ENCODE data around the gene HCRTR1.
A peak's percentile ranks its signal among the peaks of the same experiment; 100 is the strongest.

The HCRTR1 gene

GRCh38 chr1:31587720-31588423 is 29.6 kb upstream of the HCRTR1 start:
- Histone ChIP-seq H3K9me3 (replicated peaks in 1 of 2; ENCODE audit: control insufficient read depth in 2 of 2, insufficient read depth in 1 of 2, low read depth in 1 of 2, low read length in 2 of 2) (no peaks in the 10 kb centered on the region), H2BK15ac (ENCODE audit: low read length) (peak overlapping the region; percentile 25), H3K36me3 (replicated peaks in 1 of 2; ENCODE audit: control insufficient read depth in 2 of 2, insufficient read depth in 2 of 2, low read length in 2 of 2) (no peaks in the 10 kb centered on the region), H2BK120ac (ENCODE audit: low read depth, low read length) (no peak overlapping the region), H3K23ac (ENCODE audit: low read depth, low read length, poor library complexity) (peak overlapping the region; percentile 25), H2AK5ac (ENCODE audit: low read depth, low read length) (peak overlapping the region; percentile 38), H4K8ac (ENCODE audit: low read depth, low read length) (no peak overlapping the region), H3K14ac (ENCODE audit: low read length) (no peak overlapping the region), H3K4ac (ENCODE audit: low read length) (no peak overlapping the region), H3K27ac (replicated peaks; ENCODE audit: low read length) (no peak overlapping the region), H2AFZ (ENCODE audit: low read length) (no peak overlapping the region), H3K18ac (ENCODE audit: low read length) (peak overlapping the region; percentile 44), H3K9ac (ENCODE audit: low read depth, low read length, poor library complexity) (no peak overlapping the region), H3K79me1 (ENCODE audit: low read depth, low read length) (no peaks in the 10 kb centered on the region), H3K4me1 (ENCODE audit: control insufficient read depth in 2 of 2, insufficient read depth in 1 of 2, low read depth in 1 of 2, low read length in 2 of 2) (no peaks in the 10 kb centered on the region), H2BK12ac (ENCODE audit: low read length) (no peak overlapping the region), H2BK5ac (ENCODE audit: low read length) (no peak overlapping the region), H4K91ac (ENCODE audit: low read depth, low read length, poor library complexity) (no peak overlapping the region), H3K27me3 (ENCODE audit: control insufficient read depth in 3 of 3, insufficient read depth in 3 of 3, low read depth in 1 of 3, low read length in 3 of 3) (peaks cover 0 to 74% (median 19%) of the 10 kb centered on the region in 3 experiments), H3K4me2 (ENCODE audit: insufficient read depth, low read length, poor library complexity, severe bottlenecking) (no peak overlapping the region), H3K4me3 (ENCODE audit: low read length in 2 of 2) (no peak overlapping the region)
- peak; percentile 46 for DNase-seq (ENCODE audit: low spot score)
- WGBS, 2 donors (ENCODE audit: extremely low coverage in 2 of 2, insufficient read length in 2 of 2, insufficient replicate concordance in 1 of 2), result no CpG with 5 or more reads among the region's 14 CpGs

- Histone ChIP-seq H3K4ac (ENCODE audit: low read length) (no peak overlapping the region), H3K4me1 (ENCODE audit: control insufficient read depth in 2 of 2, insufficient read depth in 1 of 2, low read depth in 1 of 2, low read length in 2 of 2) (no peaks in the 10 kb centered on the region), H3K23ac (ENCODE audit: low read depth, low read length, poor library complexity) (no peak overlapping the region), H2AFZ (ENCODE audit: low read length) (no peak overlapping the region), H3K9ac (ENCODE audit: low read depth, low read length, poor library complexity) (no peak overlapping the region), H3K14ac (ENCODE audit: low read length) (no peak overlapping the region), H2BK12ac (ENCODE audit: low read length) (no peak overlapping the region), H3K4me2 (ENCODE audit: insufficient read depth, low read length, poor library complexity, severe bottlenecking) (peak overlapping the region; percentile 31), H4K8ac (ENCODE audit: low read depth, low read length) (no peak overlapping the region), H2BK120ac (ENCODE audit: low read depth, low read length) (no peak overlapping the region), H3K79me1 (ENCODE audit: low read depth, low read length) (no peaks in the 10 kb centered on the region), H3K9me3 (replicated peaks in 1 of 2; ENCODE audit: control insufficient read depth in 2 of 2, insufficient read depth in 1 of 2, low read depth in 1 of 2, low read length in 2 of 2) (no peaks in the 10 kb centered on the region), H2BK15ac (ENCODE audit: low read length) (peak overlapping the region; percentile 25), H3K27me3 (ENCODE audit: control insufficient read depth in 3 of 3, insufficient read depth in 3 of 3, low read depth in 1 of 3, low read length in 3 of 3) (peaks cover 0 to 73% (median 17%) of the 10 kb centered on the region in 3 experiments), H3K18ac (ENCODE audit: low read length) (peak overlapping the region; percentile 44), H2AK5ac (ENCODE audit: low read depth, low read length) (peak overlapping the region; percentile 38), H3K27ac (replicated peaks; ENCODE audit: low read length) (no peak overlapping the region), H3K36me3 (replicated peaks in 1 of 2; ENCODE audit: control insufficient read depth in 2 of 2, insufficient read depth in 2 of 2, low read length in 2 of 2) (no peaks in the 10 kb centered on the region), H3K4me3 (ENCODE audit: low read length in 2 of 2) (no peak overlapping the region), H2BK5ac (ENCODE audit: low read length) (no peak overlapping the region), H4K91ac (ENCODE audit: low read depth, low read length, poor library complexity) (no peak overlapping the region)
- no peak for DNase-seq (ENCODE audit: low spot score)
- WGBS, 2 donors (ENCODE audit: extremely low coverage in 2 of 2, insufficient read length in 2 of 2, insufficient replicate concordance in 1 of 2), result no CpG with 5 or more reads among the region's 62 CpGs
Observed at GRCh38 chr1:31588751-31589515, 28.6 kb upstream of the HCRTR1 start.

GRCh38 chr1:31591425-31592093 is 25.9 kb upstream of the HCRTR1 start:
- Histone ChIP-seq H3K79me1 (ENCODE audit: low read depth, low read length) (no peaks in the 10 kb centered on the region), H2BK120ac (ENCODE audit: low read depth, low read length) (no peak overlapping the region), H3K36me3 (replicated peaks in 1 of 2; ENCODE audit: control insufficient read depth in 2 of 2, insufficient read depth in 2 of 2, low read length in 2 of 2) (no peaks in the 10 kb centered on the region), H3K27ac (replicated peaks; ENCODE audit: low read length) (no peak overlapping the region), H3K9me3 (replicated peaks in 1 of 2; ENCODE audit: control insufficient read depth in 2 of 2, insufficient read depth in 1 of 2, low read depth in 1 of 2, low read length in 2 of 2) (no peaks in the 10 kb centered on the region), H3K14ac (ENCODE audit: low read length) (no peak overlapping the region), H4K91ac (ENCODE audit: low read depth, low read length, poor library complexity) (no peak overlapping the region), H2BK15ac (ENCODE audit: low read length) (no peak overlapping the region), H4K8ac (ENCODE audit: low read depth, low read length) (no peak overlapping the region), H2BK12ac (ENCODE audit: low read length) (no peak overlapping the region), H3K23ac (ENCODE audit: low read depth, low read length, poor library complexity) (no peak overlapping the region), H2AK5ac (ENCODE audit: low read depth, low read length) (no peak overlapping the region), H3K9ac (ENCODE audit: low read depth, low read length, poor library complexity) (no peak overlapping the region), H3K4me1 (ENCODE audit: control insufficient read depth in 2 of 2, insufficient read depth in 1 of 2, low read depth in 1 of 2, low read length in 2 of 2) (no peaks in the 10 kb centered on the region), H2BK5ac (ENCODE audit: low read length) (no peak overlapping the region), H3K4ac (ENCODE audit: low read length) (no peak overlapping the region), H3K4me2 (ENCODE audit: insufficient read depth, low read length, poor library complexity, severe bottlenecking) (no peak overlapping the region), H2AFZ (ENCODE audit: low read length) (no peak overlapping the region), H3K18ac (ENCODE audit: low read length) (no peak overlapping the region), H3K27me3 (ENCODE audit: control insufficient read depth in 3 of 3, insufficient read depth in 3 of 3, low read depth in 1 of 3, low read length in 3 of 3) (peaks cover 0 to 61% (median 17%) of the 10 kb centered on the region in 3 experiments), H3K4me3 (ENCODE audit: low read length in 2 of 2) (no peak overlapping the region)
- no peak for DNase-seq (ENCODE audit: low spot score)
- WGBS, 2 donors (ENCODE audit: extremely low coverage in 2 of 2, insufficient read length in 2 of 2, insufficient replicate concordance in 1 of 2), result no CpG with 5 or more reads among the region's 11 CpGs

GRCh38 chr1:31592132-31592531 is 25.4 kb upstream of the HCRTR1 start:
- Histone ChIP-seq H3K4me1 (ENCODE audit: control insufficient read depth in 2 of 2, insufficient read depth in 1 of 2, low read depth in 1 of 2, low read length in 2 of 2) (no peaks in the 10 kb centered on the region), H2AK5ac (ENCODE audit: low read depth, low read length) (no peak overlapping the region), H3K9me3 (replicated peaks in 1 of 2; ENCODE audit: control insufficient read depth in 2 of 2, insufficient read depth in 1 of 2, low read depth in 1 of 2, low read length in 2 of 2) (no peaks in the 10 kb centered on the region), H3K9ac (ENCODE audit: low read depth, low read length, poor library complexity) (no peak overlapping the region), H4K91ac (ENCODE audit: low read depth, low read length, poor library complexity) (no peak overlapping the region), H3K4me3 (ENCODE audit: low read length in 2 of 2) (no peak overlapping the region), H4K8ac (ENCODE audit: low read depth, low read length) (no peak overlapping the region), H3K18ac (ENCODE audit: low read length) (no peak overlapping the region), H3K14ac (ENCODE audit: low read length) (no peak overlapping the region), H3K4ac (ENCODE audit: low read length) (no peak overlapping the region), H3K79me1 (ENCODE audit: low read depth, low read length) (no peaks in the 10 kb centered on the region), H2BK5ac (ENCODE audit: low read length) (no peak overlapping the region), H3K36me3 (replicated peaks in 1 of 2; ENCODE audit: control insufficient read depth in 2 of 2, insufficient read depth in 2 of 2, low read length in 2 of 2) (no peaks in the 10 kb centered on the region), H3K23ac (ENCODE audit: low read depth, low read length, poor library complexity) (no peak overlapping the region), H2BK15ac (ENCODE audit: low read length) (no peak overlapping the region), H3K27me3 (ENCODE audit: control insufficient read depth in 3 of 3, insufficient read depth in 3 of 3, low read depth in 1 of 3, low read length in 3 of 3) (peaks cover 0 to 67% (median 17%) of the 10 kb centered on the region in 3 experiments), H3K4me2 (ENCODE audit: insufficient read depth, low read length, poor library complexity, severe bottlenecking) (no peak overlapping the region), H2AFZ (ENCODE audit: low read length) (no peak overlapping the region), H2BK12ac (ENCODE audit: low read length) (no peak overlapping the region), H2BK120ac (ENCODE audit: low read depth, low read length) (no peak overlapping the region), H3K27ac (replicated peaks; ENCODE audit: low read length) (no peak overlapping the region)
- DNase-seq (ENCODE audit: low spot score), result no peak

All from neuronal stem cell (in vitro differentiated cells).